Measurements from ENCODE around the gene ADAMTS17. TPM values are rescaled to one million over a fixed set of nuclear protein-coding genes. Genes with fewer than 3 reads are reported as not detected.
A peak's percentile ranks its signal among the peaks of the same experiment; 100 is the strongest.

ADAMTS17 gene
- total RNA-seq, 1 experiment from 2014 or later: 7.7 TPM

DNA sequence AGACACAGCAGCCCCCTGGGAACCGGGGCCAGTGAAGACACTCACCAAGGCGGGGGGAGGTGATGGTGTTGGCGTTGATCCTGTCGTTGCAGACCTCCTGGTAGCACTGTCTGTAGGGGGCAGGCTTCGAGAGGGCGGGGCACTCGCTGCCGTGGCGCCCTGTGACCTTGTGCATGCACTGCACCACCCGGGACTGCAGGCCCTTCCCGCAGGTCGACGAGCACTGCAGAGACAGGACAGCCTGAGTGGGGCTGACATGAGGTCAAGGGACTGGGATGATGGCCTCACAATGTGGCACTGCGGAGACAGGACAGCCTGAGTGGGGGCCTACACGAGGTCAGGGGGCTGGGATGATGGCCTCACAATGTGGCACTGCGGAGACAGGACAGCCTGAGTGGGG lies 365.8 kb downstream of the ADAMTS17 start:
- no peaks in the 10 kb centered on the region for H3K36me3 Mint-ChIP-seq (ENCODE audit: insufficient read depth, unreplicated experiment)

DNA sequence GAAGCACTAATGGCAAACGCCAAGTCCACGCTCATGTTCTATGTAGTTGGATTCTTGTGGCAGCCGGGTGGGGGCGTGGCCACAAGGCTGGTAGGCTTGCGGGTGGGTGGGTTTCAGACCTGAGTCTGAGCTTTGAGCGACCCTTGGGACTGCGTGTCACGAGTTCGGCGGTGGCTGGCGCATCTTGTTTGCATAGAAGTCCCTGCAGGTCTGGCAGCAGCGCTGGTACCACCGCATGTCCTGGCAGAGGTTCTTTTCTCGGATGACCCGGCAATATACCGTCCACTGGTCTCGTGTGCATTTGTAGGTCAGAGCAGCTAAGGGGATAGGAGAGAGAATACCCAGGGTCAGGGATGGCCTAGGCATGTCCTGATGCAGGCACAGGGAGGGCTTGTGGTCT lies 367.5 kb downstream of the ADAMTS17 start:
- intact Hi-C loops (cut with micrococcal nuclease): no loop called here
- TF ChIP-seq, protein P1, sequence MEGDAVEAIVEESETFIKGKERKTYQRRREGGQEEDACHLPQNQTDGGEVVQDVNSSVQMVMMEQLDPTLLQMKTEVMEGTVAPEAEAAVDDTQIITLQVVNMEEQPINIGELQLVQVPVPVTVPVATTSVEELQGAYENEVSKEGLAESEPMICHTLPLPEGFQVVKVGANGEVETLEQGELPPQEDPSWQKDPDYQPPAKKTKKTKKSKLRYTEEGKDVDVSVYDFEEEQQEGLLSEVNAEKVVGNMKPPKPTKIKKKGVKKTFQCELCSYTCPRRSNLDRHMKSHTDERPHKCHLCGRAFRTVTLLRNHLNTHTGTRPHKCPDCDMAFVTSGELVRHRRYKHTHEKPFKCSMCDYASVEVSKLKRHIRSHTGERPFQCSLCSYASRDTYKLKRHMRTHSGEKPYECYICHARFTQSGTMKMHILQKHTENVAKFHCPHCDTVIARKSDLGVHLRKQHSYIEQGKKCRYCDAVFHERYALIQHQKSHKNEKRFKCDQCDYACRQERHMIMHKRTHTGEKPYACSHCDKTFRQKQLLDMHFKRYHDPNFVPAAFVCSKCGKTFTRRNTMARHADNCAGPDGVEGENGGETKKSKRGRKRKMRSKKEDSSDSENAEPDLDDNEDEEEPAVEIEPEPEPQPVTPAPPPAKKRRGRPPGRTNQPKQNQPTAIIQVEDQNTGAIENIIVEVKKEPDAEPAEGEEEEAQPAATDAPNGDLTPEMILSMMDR (IDR thresholded peaks at IDR 0.05; ENCODE audit: unreplicated experiment): no peak
- Mint-ChIP-seq H3K27me3 (ENCODE audit: insufficient read depth, unreplicated experiment) (no peaks in the 10 kb centered on the region), H3K36me3 (ENCODE audit: insufficient read depth, unreplicated experiment) (no peaks in the 10 kb centered on the region), H3K9me3 (ENCODE audit: unreplicated experiment) (no peaks in the 10 kb centered on the region), H3K27ac (ENCODE audit: low read depth, unreplicated experiment) (no peak overlapping the region), H3K4me3 (ENCODE audit: unreplicated experiment) (no peak overlapping the region), H3K4me1 (ENCODE audit: insufficient read depth, unreplicated experiment) (peaks cover 12% of the 10 kb centered on the region)
- DNase-seq (ENCODE audit: unreplicated experiment): no peak
- BruUV-seq (replicated peaks): no TSS peak
- ChIA-PET CTCF (no interaction called here), POLR2A (no interaction called here)

More for the DNA sequence above, 365.8 kb downstream of the ADAMTS17 start:
- peaks cover 15% of the 10 kb centered on the region for H3K4me1 Mint-ChIP-seq (ENCODE audit: insufficient read depth, unreplicated experiment)
- ChIA-PET POLR2A (interaction anchor here (0.6 to 1.7 kb wide), 2 partner anchors 23 to 584 kb away, joined by 3 to 9 read pairs; no protein-coding TSS in a partner anchor), CTCF (no interaction called here)
- H3K27ac Mint-ChIP-seq (ENCODE audit: low read depth, unreplicated experiment): peak overlapping the region; percentile 84
- no peak for DNase-seq (ENCODE audit: unreplicated experiment)
- intact Hi-C loops (cut with micrococcal nuclease): loop anchor here (5.0 kb wide), 1 partner anchor 361 kb away; no protein-coding TSS in a partner anchor
- BruUV-seq (replicated peaks): no TSS peak
- no peak overlapping the region for H3K4me3 Mint-ChIP-seq (ENCODE audit: unreplicated experiment)
- TF ChIP-seq, protein P1 (IDR thresholded peaks at IDR 0.05; ENCODE audit: unreplicated experiment): no peak
- H3K27me3 Mint-ChIP-seq (ENCODE audit: insufficient read depth, unreplicated experiment): no peaks in the 10 kb centered on the region
- no peaks in the 10 kb centered on the region for H3K9me3 Mint-ChIP-seq (ENCODE audit: unreplicated experiment)

DNA sequence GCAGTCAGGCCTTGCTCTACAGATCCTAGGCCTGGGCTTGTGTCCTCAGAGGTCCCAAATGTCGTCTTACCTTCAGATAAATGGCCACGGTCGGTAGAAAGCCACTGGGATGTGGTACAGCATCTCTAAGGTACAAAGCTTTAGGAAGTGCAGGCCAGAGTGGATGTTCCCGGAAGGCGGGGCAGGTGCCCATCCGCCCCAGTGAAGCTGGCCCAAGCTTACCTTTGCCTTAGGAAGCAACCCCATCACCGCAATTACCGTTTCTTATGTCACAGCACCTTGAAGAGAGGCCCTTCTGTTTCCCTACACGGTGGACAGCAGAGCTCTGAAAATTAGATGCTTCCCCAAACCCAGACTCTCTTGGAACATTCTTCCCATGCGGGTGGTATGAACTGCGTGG lies 368.4 kb downstream of the ADAMTS17 start:
- ChIA-PET CTCF (no interaction called here), POLR2A (interaction anchor here (1.1 kb wide), 1 partner anchor 12 kb away, joined by 3 read pairs; no protein-coding TSS in a partner anchor)
- Mint-ChIP-seq H3K4me1 (ENCODE audit: insufficient read depth, unreplicated experiment) (peaks cover 14% of the 10 kb centered on the region), H3K27ac (ENCODE audit: low read depth, unreplicated experiment) (no peak overlapping the region), H3K36me3 (ENCODE audit: insufficient read depth, unreplicated experiment) (no peaks in the 10 kb centered on the region), H3K27me3 (ENCODE audit: insufficient read depth, unreplicated experiment) (no peaks in the 10 kb centered on the region), H3K4me3 (ENCODE audit: unreplicated experiment) (no peak overlapping the region), H3K9me3 (ENCODE audit: unreplicated experiment) (no peaks in the 10 kb centered on the region)
- TF ChIP-seq, protein P1 (IDR thresholded peaks at IDR 0.05; ENCODE audit: unreplicated experiment): no peak
- intact Hi-C loops (cut with micrococcal nuclease): no loop called here
- no peak for DNase-seq (ENCODE audit: unreplicated experiment)
- no TSS peak for BruUV-seq (replicated peaks)

DNA sequence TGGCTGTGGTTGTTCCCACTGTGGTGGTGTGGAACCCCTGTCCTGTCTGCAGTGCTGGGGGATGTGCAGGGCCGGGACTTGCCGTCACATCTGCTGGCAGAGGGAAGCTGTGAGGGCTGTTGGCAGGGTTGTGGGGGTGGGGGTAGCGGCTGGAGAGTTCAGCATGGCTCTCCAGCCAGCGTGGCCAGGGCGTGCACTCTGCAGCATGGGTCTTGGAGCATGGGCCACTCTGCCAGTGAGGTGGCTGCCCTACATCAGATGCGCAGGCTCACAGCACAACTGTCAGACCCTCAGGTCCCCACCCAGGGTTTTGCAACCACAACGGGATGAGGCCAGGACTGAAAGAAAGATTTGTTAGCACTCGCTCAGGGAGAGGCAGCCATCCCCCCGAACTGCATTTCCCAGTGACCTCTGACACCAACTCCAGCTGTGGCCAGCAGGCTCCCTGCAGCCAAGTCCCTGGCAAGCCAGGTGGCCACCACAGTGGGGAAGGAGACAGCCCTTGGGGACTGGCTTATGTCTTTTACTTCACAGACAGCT lies 370.8 kb downstream of the ADAMTS17 start:
- no peak for DNase-seq (ENCODE audit: unreplicated experiment)
- Mint-ChIP-seq H3K27ac (ENCODE audit: low read depth, unreplicated experiment) (no peak overlapping the region), H3K36me3 (ENCODE audit: insufficient read depth, unreplicated experiment) (no peaks in the 10 kb centered on the region), H3K27me3 (ENCODE audit: insufficient read depth, unreplicated experiment) (no peaks in the 10 kb centered on the region), H3K4me1 (ENCODE audit: insufficient read depth, unreplicated experiment) (peaks cover 12% of the 10 kb centered on the region), H3K4me3 (ENCODE audit: unreplicated experiment) (no peak overlapping the region), H3K9me3 (ENCODE audit: unreplicated experiment) (no peaks in the 10 kb centered on the region)
- TF ChIP-seq, protein P1 (IDR thresholded peaks at IDR 0.05; ENCODE audit: unreplicated experiment): no peak
- CTCF ChIA-PET: no interaction called here
- intact Hi-C loops (cut with micrococcal nuclease): no loop called here
- no TSS peak for BruUV-seq (replicated peaks)
- POLR2A ChIA-PET: interaction anchor here (1.1 kb wide), 1 partner anchor 28 kb away, joined by 3 read pairs; no protein-coding TSS in a partner anchor

All from MCF 10A (cell line).